OCI-LY3 (cell line): ENCODE results near the gene AIG1.

Source experiments
- H2AFZ ChIP-seq: fragments of 200-600, 300-600 bp; shearing (Covaris generic); 2 replicates; pipeline ENCODE4 v1.6.0; 2014; ENCODE audit warnings: antibody characterized with exemption, low read depth, low read length
- H3K27ac ChIP-seq: fragments of 200-600, 300-600 bp; sonication (generic); 2 replicates; pipeline ENCODE4 v1.5.1; 2014; ENCODE audit warnings: mild to moderate bottlenecking, low read length, moderate library complexity, mixed read lengths
- H3K27me3 ChIP-seq: fragments of 200-600, 300-600 bp; sonication (generic); 2 replicates; pipeline ENCODE4 v1.6.1; 2014; ENCODE audit warnings: low read depth, low read length, mixed read lengths
- H3K36me3 ChIP-seq: fragments of 200-600, 300-600 bp; sonication (generic); replicated peaks from 2 replicates; pipeline ENCODE3; 2014; ENCODE audit warnings: low read depth, low read length, mixed read lengths
- H3K4me1 ChIP-seq: fragments of 300-600, 200-600 bp; sonication (generic); 2 replicates; pipeline ENCODE4 v1.6.1; 2014; ENCODE audit warnings: low read length, mixed read lengths
- H3K4me2 ChIP-seq: fragments of 200-600, 300-600 bp; sonication (generic); 2 replicates; pipeline ENCODE4 v1.6.1; 2014; ENCODE audit warnings: low read length, mixed read lengths
- H3K4me3 ChIP-seq: fragments of 300-600, 200-600 bp; sonication (generic); 2 replicates; pipeline ENCODE4 v1.5.1; 2014; ENCODE audit warnings: antibody characterized with exemption, mild to moderate bottlenecking, low read length, moderate library complexity
- H3K79me2 ChIP-seq: fragments of 300-600, 200-600 bp; shearing (Covaris generic); 2 replicates; pipeline ENCODE4 v1.6.1; 2014; ENCODE audit warnings: mild to moderate bottlenecking, low read length, mixed read lengths
- H3K9ac ChIP-seq: fragments of 300-600, 200-600 bp; shearing (Covaris generic); 2 replicates; pipeline ENCODE4 v1.6.0; 2014; ENCODE audit warnings: mild to moderate bottlenecking, low read length, moderate library complexity
- H3K9me3 ChIP-seq: fragments of 200-600, 300-600 bp; shearing (Covaris generic); 2 replicates; pipeline ENCODE4 v1.6.1; 2014; ENCODE audit warnings: low read length, mixed read lengths; ENCODE audit not compliant: insufficient read depth
- H4K20me1 ChIP-seq: fragments of 200-600, 300-600 bp; sonication (generic); 2 replicates; pipeline ENCODE4 v1.6.1; 2016; ENCODE audit warnings: low read length, mixed read lengths; ENCODE audit not compliant: insufficient read depth
- EZH2phosphoT487 ChIP-seq: fragments of 200-600 bp; shearing (Covaris generic); IDR thresholded peaks from 2 replicates; pipeline ENCODE4 v1.6.1; 2018; ENCODE audit warnings: antibody characterized with exemption, mixed run types, low read depth
- TF ChIP-seq, protein P1 (sequence below): fragments of 200-600, 300-600 bp; sonication (generic); IDR thresholded peaks from 2 replicates; pipeline ENCODE4 v1.5.1; 2014; ENCODE audit warnings: antibody characterized with exemption, low read length, low read depth

Gene AIG1

GRCh38 chr6:143200167-143200770 is 139.6 kb downstream of the AIG1 start:
- Histone ChIP-seq H3K79me2 (no peaks in the 10 kb centered on the region), H3K27me3 (no peaks in the 10 kb centered on the region), H3K36me3 (no peaks in the 10 kb centered on the region), H4K20me1 (no peaks in the 10 kb centered on the region), H2AFZ (no peak overlapping the region), H3K27ac (no peak overlapping the region), H3K9me3 (no peaks in the 10 kb centered on the region), H3K4me1 (no peaks in the 10 kb centered on the region), H3K4me3 (no peak overlapping the region), H3K4me2 (no peak overlapping the region), H3K9ac (no peak overlapping the region)
- TF ChIP-seq, protein P1, sequence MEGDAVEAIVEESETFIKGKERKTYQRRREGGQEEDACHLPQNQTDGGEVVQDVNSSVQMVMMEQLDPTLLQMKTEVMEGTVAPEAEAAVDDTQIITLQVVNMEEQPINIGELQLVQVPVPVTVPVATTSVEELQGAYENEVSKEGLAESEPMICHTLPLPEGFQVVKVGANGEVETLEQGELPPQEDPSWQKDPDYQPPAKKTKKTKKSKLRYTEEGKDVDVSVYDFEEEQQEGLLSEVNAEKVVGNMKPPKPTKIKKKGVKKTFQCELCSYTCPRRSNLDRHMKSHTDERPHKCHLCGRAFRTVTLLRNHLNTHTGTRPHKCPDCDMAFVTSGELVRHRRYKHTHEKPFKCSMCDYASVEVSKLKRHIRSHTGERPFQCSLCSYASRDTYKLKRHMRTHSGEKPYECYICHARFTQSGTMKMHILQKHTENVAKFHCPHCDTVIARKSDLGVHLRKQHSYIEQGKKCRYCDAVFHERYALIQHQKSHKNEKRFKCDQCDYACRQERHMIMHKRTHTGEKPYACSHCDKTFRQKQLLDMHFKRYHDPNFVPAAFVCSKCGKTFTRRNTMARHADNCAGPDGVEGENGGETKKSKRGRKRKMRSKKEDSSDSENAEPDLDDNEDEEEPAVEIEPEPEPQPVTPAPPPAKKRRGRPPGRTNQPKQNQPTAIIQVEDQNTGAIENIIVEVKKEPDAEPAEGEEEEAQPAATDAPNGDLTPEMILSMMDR: no peak
- TF ChIP-seq EZH2phosphoT487: no peak

DNA sequence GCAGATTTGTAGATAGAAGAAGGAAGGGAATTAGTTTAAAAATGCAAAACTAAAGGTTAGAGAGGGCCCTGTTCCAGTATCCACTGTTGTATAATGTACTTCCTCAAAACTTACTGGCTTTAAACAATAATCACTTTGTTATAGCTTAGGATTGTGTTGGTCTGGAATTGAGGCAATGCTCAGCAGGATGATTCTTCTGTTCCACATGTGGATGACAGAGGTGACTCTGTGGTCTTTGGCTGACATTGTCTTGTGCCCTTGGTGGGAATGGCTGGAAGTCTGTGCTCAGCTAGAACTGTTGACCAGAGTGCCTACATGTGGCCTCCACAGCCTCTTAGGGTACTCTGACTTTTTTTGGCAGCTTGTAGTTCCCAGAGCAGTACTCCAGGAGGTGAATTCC is 143.4 kb downstream of the AIG1 start:
- Histone ChIP-seq H4K20me1 (no peaks in the 10 kb centered on the region), H3K4me1 (no peaks in the 10 kb centered on the region), H3K9ac (no peak overlapping the region), H3K36me3 (no peaks in the 10 kb centered on the region), H3K27ac (no peak overlapping the region), H3K4me2 (no peak overlapping the region), H3K9me3 (no peaks in the 10 kb centered on the region), H2AFZ (no peak overlapping the region), H3K27me3 (no peaks in the 10 kb centered on the region), H3K79me2 (no peaks in the 10 kb centered on the region), H3K4me3 (no peak overlapping the region)
- no peak for TF ChIP-seq EZH2phosphoT487
- TF ChIP-seq, protein P1: no peak

DNA sequence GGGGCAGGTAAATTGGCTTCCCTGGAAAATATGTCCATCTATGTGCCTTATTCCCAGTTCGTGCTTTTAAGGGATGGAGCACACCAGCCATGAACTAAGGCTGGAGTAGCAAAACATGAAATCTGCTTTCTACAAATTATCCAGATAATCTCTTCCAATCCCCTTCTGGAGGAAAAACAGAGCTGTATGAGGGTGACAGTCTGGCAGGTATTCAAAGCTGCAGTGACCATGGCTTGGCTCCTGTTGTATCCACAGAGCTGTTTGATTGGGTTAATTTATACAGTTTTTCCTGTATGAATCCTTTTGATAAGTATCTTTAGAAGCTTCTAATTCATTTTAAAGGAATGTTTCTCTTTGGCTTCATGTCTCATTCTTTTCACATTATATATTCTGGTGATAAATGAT is 144.4 kb downstream of the AIG1 start:
- Histone ChIP-seq H3K79me2 (no peaks in the 10 kb centered on the region), H3K27me3 (no peaks in the 10 kb centered on the region), H3K9ac (no peak overlapping the region), H4K20me1 (no peaks in the 10 kb centered on the region), H3K9me3 (no peaks in the 10 kb centered on the region), H3K4me3 (no peak overlapping the region), H3K4me2 (no peak overlapping the region), H2AFZ (no peak overlapping the region), H3K4me1 (no peaks in the 10 kb centered on the region), H3K36me3 (no peaks in the 10 kb centered on the region), H3K27ac (no peak overlapping the region)
- no peak for TF ChIP-seq EZH2phosphoT487
- TF ChIP-seq, protein P1: no peak

DNA sequence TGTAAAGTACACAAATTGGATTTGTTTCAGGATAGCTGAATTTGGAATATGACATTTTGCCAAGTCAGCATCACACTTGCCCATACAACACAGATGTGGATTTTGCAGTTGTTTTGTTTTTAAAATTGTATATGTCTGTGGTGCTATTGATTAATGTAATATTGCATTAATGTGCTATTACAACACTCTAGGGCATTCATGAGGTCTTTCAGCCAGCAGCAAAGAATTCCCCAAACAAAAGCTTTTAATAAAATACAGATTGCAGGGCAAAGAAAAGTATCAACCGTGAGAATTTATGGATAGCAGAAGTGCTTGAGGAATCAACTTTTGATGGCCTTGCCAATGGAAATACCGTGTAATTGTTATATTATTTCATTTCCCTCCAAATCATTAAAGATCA is 144.9 kb downstream of the AIG1 start:
- no peaks in the 10 kb centered on the region for H3K36me3 ChIP-seq
- H3K27me3 ChIP-seq: no peaks in the 10 kb centered on the region
- H3K4me3 ChIP-seq: no peak overlapping the region
- no peak overlapping the region for H3K27ac ChIP-seq
- no peak overlapping the region for H3K4me2 ChIP-seq
- no peak overlapping the region for H2AFZ ChIP-seq
- H3K79me2 ChIP-seq: no peaks in the 10 kb centered on the region
- TF ChIP-seq EZH2phosphoT487: no peak
- TF ChIP-seq, protein P1: no peak
- no peak overlapping the region for H3K9ac ChIP-seq
- H4K20me1 ChIP-seq: no peaks in the 10 kb centered on the region
- H3K9me3 ChIP-seq: no peaks in the 10 kb centered on the region
- no peaks in the 10 kb centered on the region for H3K4me1 ChIP-seq
